ENCODE data around the gene PPHLN1.

Gene PPHLN1

GRCh38 chr12:42296503-42297109 lies 29.4 kb upstream of the PPHLN1 start:
- no peak overlapping the region for H3K27ac ChIP-seq
- no peak for TF ChIP-seq ZFX (IDR thresholded peaks at IDR 0.05; ENCODE audit: borderline replicate concordance)
- peak; percentile 89 for TF ChIP-seq CTCF (IDR thresholded peaks at IDR 0.05)

GRCh38 chr12:42298887-42299286 lies 27.1 kb upstream of the PPHLN1 start:
- H3K27ac ChIP-seq: no peak overlapping the region
- TF ChIP-seq ZFX (IDR thresholded peaks at IDR 0.05; ENCODE audit: borderline replicate concordance) (no peak), CTCF (IDR thresholded peaks at IDR 0.05) (no peak)

- no peak overlapping the region for H3K27ac ChIP-seq
- no peak for TF ChIP-seq CTCF (IDR thresholded peaks at IDR 0.05)
- TF ChIP-seq ZFX (IDR thresholded peaks at IDR 0.05; ENCODE audit: borderline replicate concordance): no peak
Observed at GRCh38 chr12:42299392-42300308, 26.3 kb upstream of the PPHLN1 start.

GRCh38 chr12:42306297-42306696 lies 19.7 kb upstream of the PPHLN1 start:
- H3K27ac ChIP-seq: no peak overlapping the region
- no peak for TF ChIP-seq ZFX (IDR thresholded peaks at IDR 0.05; ENCODE audit: borderline replicate concordance)
- TF ChIP-seq CTCF (IDR thresholded peaks at IDR 0.05): no peak

- no peak for TF ChIP-seq CTCF (IDR thresholded peaks at IDR 0.05)
- no peak for TF ChIP-seq ZFX (IDR thresholded peaks at IDR 0.05; ENCODE audit: borderline replicate concordance)
- no peak overlapping the region for H3K27ac ChIP-seq
Observed at GRCh38 chr12:42308390-42308789, 17.6 kb upstream of the PPHLN1 start.

- no peak overlapping the region for H3K27ac ChIP-seq
- TF ChIP-seq ZFX (IDR thresholded peaks at IDR 0.05; ENCODE audit: borderline replicate concordance): no peak
- no peak for TF ChIP-seq CTCF (IDR thresholded peaks at IDR 0.05)
Observed at GRCh38 chr12:42309996-42310395, 16.0 kb upstream of the PPHLN1 start.

- TF ChIP-seq CTCF (IDR thresholded peaks at IDR 0.05) (no peak), ZFX (IDR thresholded peaks at IDR 0.05; ENCODE audit: borderline replicate concordance) (no peak)
- no peak overlapping the region for H3K27ac ChIP-seq
Observed at GRCh38 chr12:42315108-42315507, 10.9 kb upstream of the PPHLN1 start.

All from 22Rv1 (cell line).